ENCODE results near the gene LIN28A.
"Not testable (repeated sequence)": the region's sequence is repeated elsewhere in the genome, so short reads cannot be mapped to it uniquely, and the experiment has no call there.

LIN28A gene

GRCh38 chr1:26384076-26384475 is 26.5 kb upstream of the LIN28A start:
- Histone ChIP-seq H3F3A (ENCODE audit: insufficient read depth, low read length) (no peaks in the 10 kb centered on the region), H3K4me2 (ENCODE audit: low read depth, low read length) (no peak overlapping the region), H3K9ac (ENCODE audit: low read length) (no peak overlapping the region), H3K27me3 (replicated peaks; ENCODE audit: insufficient read depth, low read length) (no peaks in the 10 kb centered on the region), H3K79me2 (ENCODE audit: low read length) (no peaks in the 10 kb centered on the region), H3K4me3 (ENCODE audit: low read length) (no peak overlapping the region), H3K4me1 (ENCODE audit: low read length) (no peaks in the 10 kb centered on the region), H4K20me1 (ENCODE audit: insufficient read depth, low read length) (no peaks in the 10 kb centered on the region), H3K36me3 (replicated peaks; ENCODE audit: insufficient read depth, low read length) (no peaks in the 10 kb centered on the region), H3K9me3 (replicated peaks; ENCODE audit: insufficient read depth, low read length) (no peaks in the 10 kb centered on the region), H3K27ac (ENCODE audit: low read length) (no peak overlapping the region), H2AFZ (ENCODE audit: low read length) (no peak overlapping the region), H3K9me2 (replicated peaks; ENCODE audit: insufficient read depth, low read length) (no peaks in the 10 kb centered on the region)
- no peak for DNase-seq
- no peak for TF ChIP-seq EZH2 (optimal IDR thresholded peaks at IDR 0.05; ENCODE audit: low read depth, low read length)
- no peak for TF ChIP-seq EZH2phosphoT487 (IDR thresholded peaks at IDR 0.05; ENCODE audit: low read length)
- no peak for TF ChIP-seq CTCF (IDR thresholded peaks at IDR 0.05; ENCODE audit: low read length)

- H3F3A ChIP-seq (ENCODE audit: insufficient read depth, low read length); H3K9me3 ChIP-seq (replicated peaks; ENCODE audit: insufficient read depth, low read length); H4K20me1 ChIP-seq (ENCODE audit: insufficient read depth, low read length); H3K27me3 ChIP-seq (replicated peaks; ENCODE audit: insufficient read depth, low read length); H3K36me3 ChIP-seq (replicated peaks; ENCODE audit: insufficient read depth, low read length); H3K9me2 ChIP-seq (replicated peaks; ENCODE audit: insufficient read depth, low read length); H3K9ac ChIP-seq (ENCODE audit: low read length); H3K27ac ChIP-seq (ENCODE audit: low read length); H3K79me2 ChIP-seq (ENCODE audit: low read length); H2AFZ ChIP-seq (ENCODE audit: low read length); DNase-seq; H3K4me2 ChIP-seq (ENCODE audit: low read depth, low read length); H3K4me3 ChIP-seq (ENCODE audit: low read length); H3K4me1 ChIP-seq (ENCODE audit: low read length): not testable (repeated sequence)
Observed at GRCh38 chr1:26385063-26385462, 25.6 kb upstream of the LIN28A start.

- no peaks in the 10 kb centered on the region for H4K20me1 ChIP-seq (ENCODE audit: insufficient read depth, low read length)
- H3K9me2 ChIP-seq (replicated peaks; ENCODE audit: insufficient read depth, low read length), result no peaks in the 10 kb centered on the region
- H3K4me2 ChIP-seq (ENCODE audit: low read depth, low read length), result no peak overlapping the region
- H3K79me2 ChIP-seq (ENCODE audit: low read length), result no peaks in the 10 kb centered on the region
- no peak overlapping the region for H3K27ac ChIP-seq (ENCODE audit: low read length)
- no peaks in the 10 kb centered on the region for H3K36me3 ChIP-seq (replicated peaks; ENCODE audit: insufficient read depth, low read length)
- no peaks in the 10 kb centered on the region for H3F3A ChIP-seq (ENCODE audit: insufficient read depth, low read length)
- H3K4me1 ChIP-seq (ENCODE audit: low read length), result no peaks in the 10 kb centered on the region
- TF ChIP-seq EZH2phosphoT487 (IDR thresholded peaks at IDR 0.05; ENCODE audit: low read length), result no peak
- TF ChIP-seq EZH2 (optimal IDR thresholded peaks at IDR 0.05; ENCODE audit: low read depth, low read length), result no peak
- no peak for TF ChIP-seq CTCF (IDR thresholded peaks at IDR 0.05; ENCODE audit: low read length)
- no peak overlapping the region for H3K9ac ChIP-seq (ENCODE audit: low read length)
- no peaks in the 10 kb centered on the region for H3K9me3 ChIP-seq (replicated peaks; ENCODE audit: insufficient read depth, low read length)
- H2AFZ ChIP-seq (ENCODE audit: low read length), result no peak overlapping the region
- H3K27me3 ChIP-seq (replicated peaks; ENCODE audit: insufficient read depth, low read length), result no peaks in the 10 kb centered on the region
- H3K4me3 ChIP-seq (ENCODE audit: low read length), result no peak overlapping the region
- no peak for DNase-seq
Observed at GRCh38 chr1:26387447-26387846, 23.2 kb upstream of the LIN28A start.

- Histone ChIP-seq H3K36me3 (replicated peaks; ENCODE audit: insufficient read depth, low read length) (no peaks in the 10 kb centered on the region), H3K4me3 (ENCODE audit: low read length) (no peak overlapping the region), H3F3A (ENCODE audit: insufficient read depth, low read length) (no peaks in the 10 kb centered on the region), H3K4me1 (ENCODE audit: low read length) (no peaks in the 10 kb centered on the region), H4K20me1 (ENCODE audit: insufficient read depth, low read length) (no peaks in the 10 kb centered on the region), H3K27ac (ENCODE audit: low read length) (no peak overlapping the region), H3K9me2 (replicated peaks; ENCODE audit: insufficient read depth, low read length) (no peaks in the 10 kb centered on the region), H3K27me3 (replicated peaks; ENCODE audit: insufficient read depth, low read length) (no peaks in the 10 kb centered on the region), H3K4me2 (ENCODE audit: low read depth, low read length) (no peak overlapping the region), H3K9ac (ENCODE audit: low read length) (no peak overlapping the region), H2AFZ (ENCODE audit: low read length) (no peak overlapping the region), H3K79me2 (ENCODE audit: low read length) (no peaks in the 10 kb centered on the region), H3K9me3 (replicated peaks; ENCODE audit: insufficient read depth, low read length) (no peaks in the 10 kb centered on the region)
- TF ChIP-seq EZH2phosphoT487 (IDR thresholded peaks at IDR 0.05; ENCODE audit: low read length), result no peak
- TF ChIP-seq EZH2 (optimal IDR thresholded peaks at IDR 0.05; ENCODE audit: low read depth, low read length), result no peak
- DNase-seq, result no peak
Observed at GRCh38 chr1:26388791-26389445, 21.7 kb upstream of the LIN28A start.

Data from MM.1S (cell line).